Head of caudate nucleus (tissue), 42 donors: ENCODE results near the gene GALNT1.
A peak's percentile ranks its signal among the peaks of the same experiment; 100 is the strongest.

ENCODE experiments used
- DNase-seq, 42 donors: peaks; one replicate each; pipeline versions ENCODE4 v3.0.0 to v3.0.0-alpha.2; 2020 to 2021; ENCODE audit warnings: mixed read lengths in 7 of 42
- intact Hi-C: fragments of 100-400 bp; cut with DNase I; formaldehyde crosslinking; loops from one replicate; pipeline ENCODE4 v1.15.0; 2022

GALNT1 gene

GRCh38 chr18:35646449-35646848 is 64.9 kb downstream of the GALNT1 start:
- intact Hi-C loops = no loop called here
- no peak for DNase-seq

GRCh38 chr18:35653392-35654135 is 72.0 kb downstream of the GALNT1 start:
- intact Hi-C loops = no loop called here
- no peak for DNase-seq

- no peak for DNase-seq
- intact Hi-C loops = no loop called here
Measured at GRCh38 chr18:35658112-35658511, 76.6 kb downstream of the GALNT1 start.

GRCh38 chr18:35661483-35662146 is 80.1 kb downstream of the GALNT1 start:
- DNase-seq = no peak
- intact Hi-C loops = no loop called here

- intact Hi-C loops = no loop called here
Measured at GRCh38 chr18:35662293-35663062, 80.9 kb downstream of the GALNT1 start.

GRCh38 chr18:35671966-35672603 is 90.5 kb downstream of the GALNT1 start:
- intact Hi-C loops = no loop called here
- DNase-seq = no peak

More at GRCh38 chr18:35662293-35663062, 80.9 kb downstream of the GALNT1 start:
- no peak for DNase-seq

GRCh38 chr18:35672897-35673296 is 91.4 kb downstream of the GALNT1 start:
- intact Hi-C loops = no loop called here

GRCh38 chr18:35673682-35674081 is 92.1 kb downstream of the GALNT1 start:
- intact Hi-C loops = no loop called here
- DNase-seq = no peak

More at GRCh38 chr18:35672897-35673296, 91.4 kb downstream of the GALNT1 start:
- DNase-seq = no peak

GRCh38 chr18:35680139-35680551 is 98.6 kb downstream of the GALNT1 start:
- intact Hi-C loops = no loop called here
- no peak for DNase-seq

GRCh38 chr18:35682281-35682867 is 100.8 kb downstream of the GALNT1 start:
- intact Hi-C loops = no loop called here
- DNase-seq = no peak

GRCh38 chr18:35683021-35683420 is 101.5 kb downstream of the GALNT1 start:
- intact Hi-C loops = no loop called here
- peak in 1 of 42 donors; percentile 6 for DNase-seq

GRCh38 chr18:35688757-35689156 is 107.2 kb downstream of the GALNT1 start:
- intact Hi-C loops = no loop called here
- DNase-seq = no peak

GRCh38 chr18:35689728-35690127 is 108.2 kb downstream of the GALNT1 start:
- DNase-seq = no peak
- intact Hi-C loops = no loop called here

GRCh38 chr18:35691625-35692024 is 110.1 kb downstream of the GALNT1 start:
- intact Hi-C loops = no loop called here
- DNase-seq = no peak

- DNase-seq = no peak
- intact Hi-C loops = no loop called here
Measured at GRCh38 chr18:35692866-35693265, 111.3 kb downstream of the GALNT1 start.

- DNase-seq = no peak
- intact Hi-C loops = no loop called here
Measured at GRCh38 chr18:35693829-35694228, 112.3 kb downstream of the GALNT1 start.

GRCh38 chr18:35694808-35695207 is 113.3 kb downstream of the GALNT1 start:
- intact Hi-C loops = no loop called here
- no peak for DNase-seq

- peak in 1 of 42 donors; percentile 16 for DNase-seq
- intact Hi-C loops = no loop called here
Measured at GRCh38 chr18:35695384-35695783, 113.8 kb downstream of the GALNT1 start.

- intact Hi-C loops = no loop called here
- peak; percentile 47 to 94 (median 85) for DNase-seq
Measured at GRCh38 chr18:35695803-35696202, 114.3 kb downstream of the GALNT1 start.
